Testis (tissue), 2 donors: Measurements from ENCODE around the gene C1orf216.

Source experiments
- POLR2A ChIP-seq: fragments of 450-650 bp; IDR thresholded peaks from one replicate; pipeline ENCODE4 v1.6.1; 2017; ENCODE audit warnings: antibody characterized with exemption, mild to moderate bottlenecking, moderate library complexity
- TF ChIP-seq, protein P1 (sequence below), 3 experiments: fragments of 450-650 bp in 2 of 3; fragments of 200-600 bp in 1 of 3; sonication (generic) in 1 of 3; IDR thresholded peaks; one replicate each; pipeline ENCODE4 v1.5.1; 2016 to 2019; ENCODE audit warnings: antibody characterized with exemption in 3 of 3, mild to moderate bottlenecking in 2 of 3, moderate library complexity in 1 of 3

GRCh38 chr1:35756064-35756463 is 37.4 kb upstream of the C1orf216 start:
- TF ChIP-seq, protein P1, sequence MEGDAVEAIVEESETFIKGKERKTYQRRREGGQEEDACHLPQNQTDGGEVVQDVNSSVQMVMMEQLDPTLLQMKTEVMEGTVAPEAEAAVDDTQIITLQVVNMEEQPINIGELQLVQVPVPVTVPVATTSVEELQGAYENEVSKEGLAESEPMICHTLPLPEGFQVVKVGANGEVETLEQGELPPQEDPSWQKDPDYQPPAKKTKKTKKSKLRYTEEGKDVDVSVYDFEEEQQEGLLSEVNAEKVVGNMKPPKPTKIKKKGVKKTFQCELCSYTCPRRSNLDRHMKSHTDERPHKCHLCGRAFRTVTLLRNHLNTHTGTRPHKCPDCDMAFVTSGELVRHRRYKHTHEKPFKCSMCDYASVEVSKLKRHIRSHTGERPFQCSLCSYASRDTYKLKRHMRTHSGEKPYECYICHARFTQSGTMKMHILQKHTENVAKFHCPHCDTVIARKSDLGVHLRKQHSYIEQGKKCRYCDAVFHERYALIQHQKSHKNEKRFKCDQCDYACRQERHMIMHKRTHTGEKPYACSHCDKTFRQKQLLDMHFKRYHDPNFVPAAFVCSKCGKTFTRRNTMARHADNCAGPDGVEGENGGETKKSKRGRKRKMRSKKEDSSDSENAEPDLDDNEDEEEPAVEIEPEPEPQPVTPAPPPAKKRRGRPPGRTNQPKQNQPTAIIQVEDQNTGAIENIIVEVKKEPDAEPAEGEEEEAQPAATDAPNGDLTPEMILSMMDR (IDR thresholded peaks at IDR 0.05): no peak
- no peak for TF ChIP-seq POLR2A
